ENCODE data around the gene CNTN6.

CNTN6 gene

DNA sequence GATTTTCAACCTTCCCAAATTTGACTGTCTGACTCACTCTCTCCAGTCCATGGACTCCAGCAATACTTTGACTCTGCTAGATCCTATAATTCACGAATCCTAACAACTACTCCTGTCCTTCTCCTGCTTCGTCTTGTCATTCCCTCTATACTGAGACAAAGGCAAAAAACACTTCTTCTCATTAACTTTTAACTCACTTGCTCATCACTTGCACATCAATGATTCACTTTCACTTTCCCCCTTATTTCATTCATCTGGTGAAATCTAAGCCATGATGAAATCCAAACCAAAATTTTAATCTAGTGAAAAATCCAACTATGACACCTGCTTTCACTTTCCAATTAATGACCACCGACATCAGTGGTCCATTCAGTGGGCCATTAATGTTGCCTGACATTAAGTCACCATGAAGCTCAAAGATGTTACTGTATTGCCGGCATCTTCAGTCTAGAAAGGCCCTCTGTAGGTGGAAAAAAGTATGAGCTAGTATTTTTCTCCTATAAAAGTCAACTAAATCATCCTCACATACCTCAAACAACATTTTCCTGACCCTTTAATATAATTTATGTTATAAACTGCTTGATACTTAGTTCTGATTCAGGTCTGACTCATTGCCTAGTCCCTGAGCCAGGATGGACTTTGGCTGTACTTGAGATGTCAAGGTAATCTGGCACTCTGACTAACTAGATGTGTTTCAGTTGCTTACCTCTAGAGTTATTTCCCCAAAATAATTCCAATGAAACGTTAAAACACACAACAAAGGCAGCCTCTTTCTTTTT lies 158.6 kb downstream of the CNTN6 start:
- TF ChIP-seq POU2F2 (IDR thresholded peaks at IDR 0.05; ENCODE audit: low read depth, low read length) = no peak
- TF ChIP-seq POLR2AphosphoS5 (IDR thresholded peaks at IDR 0.05; ENCODE audit: low read depth, low read length) = no peak
- no peak for TF ChIP-seq PAX5 (IDR thresholded peaks at IDR 0.05; ENCODE audit: insufficient read depth, low read length, severe bottlenecking)
- TF ChIP-seq POLR2A (IDR thresholded peaks at IDR 0.05; ENCODE audit: low read depth, low read length) = no peak
- no peak for TF ChIP-seq SPI1 (IDR thresholded peaks at IDR 0.05; ENCODE audit: low read depth, low read length)
- no peak for TF ChIP-seq TAF1 (IDR thresholded peaks at IDR 0.05; ENCODE audit: low read depth, low read length)
- FAIRE-seq (no peak), DNase-seq (ENCODE audit: insufficient read length, low spot score) (no peak)

DNA sequence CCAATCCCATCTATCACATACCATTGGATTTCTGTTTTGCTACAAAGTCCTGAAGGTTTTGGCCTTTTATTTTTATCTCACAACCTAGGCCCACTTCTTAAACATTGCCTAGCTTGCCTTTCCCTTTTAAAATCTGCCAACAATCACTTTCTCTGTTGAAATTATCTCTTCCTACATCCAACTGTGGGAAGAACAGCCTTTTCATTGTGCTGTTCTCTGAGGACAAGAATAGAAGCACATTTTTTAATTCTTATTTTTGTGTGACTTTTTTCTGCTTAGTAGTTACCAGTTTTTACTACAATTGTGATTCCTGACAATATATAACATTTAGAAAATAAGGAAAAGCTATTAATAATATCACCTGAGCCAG lies 159.2 kb downstream of the CNTN6 start:
- FAIRE-seq (no peak), DNase-seq (ENCODE audit: insufficient read length, low spot score) (no peak)
- no peak for TF ChIP-seq POLR2A (IDR thresholded peaks at IDR 0.05; ENCODE audit: low read depth, low read length)
- no peak for TF ChIP-seq POU2F2 (IDR thresholded peaks at IDR 0.05; ENCODE audit: low read depth, low read length)
- TF ChIP-seq POLR2AphosphoS5 (IDR thresholded peaks at IDR 0.05; ENCODE audit: low read depth, low read length) = no peak
- no peak for TF ChIP-seq TAF1 (IDR thresholded peaks at IDR 0.05; ENCODE audit: low read depth, low read length)
- no peak for TF ChIP-seq PAX5 (IDR thresholded peaks at IDR 0.05; ENCODE audit: insufficient read depth, low read length, severe bottlenecking)
- TF ChIP-seq SPI1 (IDR thresholded peaks at IDR 0.05; ENCODE audit: low read depth, low read length) = no peak

DNA sequence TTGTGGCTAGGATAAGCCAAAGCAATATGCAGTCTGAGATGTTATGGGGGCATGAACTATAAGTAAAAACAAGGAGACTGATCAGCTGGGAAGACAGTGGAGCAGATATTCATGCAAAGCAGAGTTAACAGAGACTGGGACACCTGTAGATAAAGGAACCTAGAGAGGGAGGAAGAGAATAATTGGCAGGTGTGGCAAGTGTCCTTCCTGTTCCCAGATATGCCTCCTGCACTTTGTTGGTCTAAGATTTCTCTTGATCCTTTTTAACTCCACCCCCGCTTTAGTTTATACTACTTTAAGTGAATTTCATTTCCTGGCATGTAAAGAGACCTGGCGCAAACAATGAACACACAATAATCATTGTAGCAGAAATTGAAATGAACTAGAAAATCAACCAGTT lies 169.4 kb downstream of the CNTN6 start:
- TF ChIP-seq TAF1 (IDR thresholded peaks at IDR 0.05; ENCODE audit: low read depth, low read length) = no peak
- no peak for TF ChIP-seq SPI1 (IDR thresholded peaks at IDR 0.05; ENCODE audit: low read depth, low read length)
- TF ChIP-seq POLR2AphosphoS5 (IDR thresholded peaks at IDR 0.05; ENCODE audit: low read depth, low read length) = no peak
- no peak for TF ChIP-seq PAX5 (IDR thresholded peaks at IDR 0.05; ENCODE audit: insufficient read depth, low read length, severe bottlenecking)
- TF ChIP-seq POU2F2 (IDR thresholded peaks at IDR 0.05; ENCODE audit: low read depth, low read length) = no peak
- no peak for TF ChIP-seq POLR2A (IDR thresholded peaks at IDR 0.05; ENCODE audit: low read depth, low read length)
- no peak for FAIRE-seq
- no peak for DNase-seq (ENCODE audit: insufficient read length, low spot score)

- FAIRE-seq = no peak
- no peak for DNase-seq (ENCODE audit: insufficient read length, low spot score)
- TF ChIP-seq PAX5 (IDR thresholded peaks at IDR 0.05; ENCODE audit: insufficient read depth, low read length, severe bottlenecking) (no peak), TAF1 (IDR thresholded peaks at IDR 0.05; ENCODE audit: low read depth, low read length) (no peak), POLR2A (IDR thresholded peaks at IDR 0.05; ENCODE audit: low read depth, low read length) (no peak), SPI1 (IDR thresholded peaks at IDR 0.05; ENCODE audit: low read depth, low read length) (no peak), POLR2AphosphoS5 (IDR thresholded peaks at IDR 0.05; ENCODE audit: low read depth, low read length) (no peak), POU2F2 (IDR thresholded peaks at IDR 0.05; ENCODE audit: low read depth, low read length) (no peak)
These were observed 170.3 kb downstream of the CNTN6 start for GRCh38 chr3:1263121-1263520.

DNA sequence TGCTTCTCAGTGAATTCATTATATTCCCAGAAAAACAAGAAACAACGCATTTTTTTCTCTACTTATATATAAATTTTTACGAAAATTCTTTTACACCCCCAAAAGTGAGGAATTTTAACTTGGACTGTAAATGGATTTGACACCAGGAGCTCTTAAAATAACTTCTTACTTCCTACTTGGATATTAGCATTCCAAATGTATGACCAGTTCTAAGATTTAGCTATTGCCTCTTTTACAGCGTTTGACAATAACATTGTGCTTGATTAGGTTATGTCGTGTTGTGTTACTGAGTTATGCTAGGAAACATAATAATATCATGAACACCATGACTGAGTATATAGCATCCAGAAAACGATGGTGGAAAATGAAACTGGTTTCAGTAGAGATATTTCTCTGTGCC lies 177.0 kb downstream of the CNTN6 start:
- DNase-seq (ENCODE audit: insufficient read length, low spot score) (no peak), FAIRE-seq (no peak)
- TF ChIP-seq POLR2AphosphoS5 (IDR thresholded peaks at IDR 0.05; ENCODE audit: low read depth, low read length) (no peak), POU2F2 (IDR thresholded peaks at IDR 0.05; ENCODE audit: low read depth, low read length) (no peak), SPI1 (IDR thresholded peaks at IDR 0.05; ENCODE audit: low read depth, low read length) (no peak), PAX5 (IDR thresholded peaks at IDR 0.05; ENCODE audit: insufficient read depth, low read length, severe bottlenecking) (no peak), POLR2A (IDR thresholded peaks at IDR 0.05; ENCODE audit: low read depth, low read length) (no peak), TAF1 (IDR thresholded peaks at IDR 0.05; ENCODE audit: low read depth, low read length) (no peak)

DNA sequence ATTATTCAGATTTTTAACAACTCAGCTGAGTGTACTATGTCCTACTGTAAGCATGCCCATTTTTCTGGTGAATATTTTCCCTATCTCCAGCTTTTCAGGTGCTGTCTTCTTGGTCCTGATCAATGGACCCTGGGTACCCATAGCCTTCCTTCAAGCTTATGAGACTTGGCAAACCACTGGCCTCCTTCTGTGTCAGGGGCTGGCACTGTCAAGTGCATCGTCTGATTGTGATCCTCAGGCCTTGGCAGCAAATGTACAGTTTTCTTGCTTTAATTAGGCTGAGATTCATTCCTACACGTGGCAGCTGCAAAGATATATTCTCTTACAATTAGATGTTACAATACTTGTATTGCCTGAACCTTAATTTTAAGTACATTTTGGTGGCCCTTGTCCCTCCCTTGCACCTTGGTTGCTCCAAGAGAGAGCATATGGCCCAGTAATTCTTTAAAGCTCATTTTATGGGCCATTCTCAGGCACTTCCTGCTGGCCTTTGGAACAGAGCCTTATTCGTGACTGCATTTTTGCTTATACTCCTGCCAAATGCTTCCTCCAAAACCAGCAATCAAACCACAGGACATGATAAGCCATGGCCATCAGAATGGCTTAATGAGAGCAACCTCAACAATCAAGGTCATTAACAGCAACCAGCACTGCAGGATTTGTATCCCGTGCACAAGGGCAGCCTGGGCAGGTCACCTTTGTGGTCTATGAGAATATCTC lies 179.9 kb downstream of the CNTN6 start:
- TF ChIP-seq SPI1 (IDR thresholded peaks at IDR 0.05; ENCODE audit: low read depth, low read length) = no peak
- TF ChIP-seq POLR2AphosphoS5 (IDR thresholded peaks at IDR 0.05; ENCODE audit: low read depth, low read length) = no peak
- TF ChIP-seq TAF1 (IDR thresholded peaks at IDR 0.05; ENCODE audit: low read depth, low read length) = no peak
- TF ChIP-seq POLR2A (IDR thresholded peaks at IDR 0.05; ENCODE audit: low read depth, low read length) = no peak
- TF ChIP-seq PAX5 (IDR thresholded peaks at IDR 0.05; ENCODE audit: insufficient read depth, low read length, severe bottlenecking) = no peak
- no peak for TF ChIP-seq POU2F2 (IDR thresholded peaks at IDR 0.05; ENCODE audit: low read depth, low read length)
- DNase-seq (ENCODE audit: insufficient read length, low spot score) = no peak
- FAIRE-seq = no peak

DNA sequence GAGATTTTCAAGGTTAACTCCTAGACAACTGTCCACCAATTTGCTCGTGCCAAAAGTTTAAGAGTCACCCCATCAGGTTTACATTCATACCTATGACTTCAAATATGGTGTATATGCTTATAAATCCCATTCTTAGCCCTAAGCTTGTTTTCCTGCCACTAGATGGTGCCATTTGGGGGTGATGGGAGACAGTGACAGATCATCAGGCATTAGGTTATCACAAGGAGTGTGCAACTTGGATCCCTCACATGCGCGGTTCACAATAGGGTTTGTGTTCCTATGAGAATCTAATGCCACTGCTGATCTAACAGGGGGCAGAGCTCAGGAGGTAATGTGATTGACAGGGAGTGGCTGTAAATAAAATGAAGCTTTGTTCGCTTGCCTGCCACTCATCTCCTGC lies 182.7 kb downstream of the CNTN6 start:
- FAIRE-seq (peak; percentile 56), DNase-seq (ENCODE audit: insufficient read length, low spot score) (no peak)

GRCh38 chr3:1287815-1288214 lies 195.0 kb downstream of the CNTN6 start:
- no peak for DNase-seq (ENCODE audit: insufficient read length, low spot score)
- no peak for FAIRE-seq
- TF ChIP-seq POU2F2 (IDR thresholded peaks at IDR 0.05; ENCODE audit: low read depth, low read length) = no peak
- TF ChIP-seq POLR2A (IDR thresholded peaks at IDR 0.05; ENCODE audit: low read depth, low read length) = no peak
- TF ChIP-seq POLR2AphosphoS5 (IDR thresholded peaks at IDR 0.05; ENCODE audit: low read depth, low read length) = no peak
- TF ChIP-seq TAF1 (IDR thresholded peaks at IDR 0.05; ENCODE audit: low read depth, low read length) = no peak
- TF ChIP-seq PAX5 (IDR thresholded peaks at IDR 0.05; ENCODE audit: insufficient read depth, low read length, severe bottlenecking) = no peak
- no peak for TF ChIP-seq SPI1 (IDR thresholded peaks at IDR 0.05; ENCODE audit: low read depth, low read length)

More for the DNA sequence above, 182.7 kb downstream of the CNTN6 start:
- TF ChIP-seq POLR2A (IDR thresholded peaks at IDR 0.05; ENCODE audit: low read depth, low read length) (no peak), POU2F2 (IDR thresholded peaks at IDR 0.05; ENCODE audit: low read depth, low read length) (no peak), TAF1 (IDR thresholded peaks at IDR 0.05; ENCODE audit: low read depth, low read length) (no peak), POLR2AphosphoS5 (IDR thresholded peaks at IDR 0.05; ENCODE audit: low read depth, low read length) (no peak), SPI1 (IDR thresholded peaks at IDR 0.05; ENCODE audit: low read depth, low read length) (no peak), PAX5 (IDR thresholded peaks at IDR 0.05; ENCODE audit: insufficient read depth, low read length, severe bottlenecking) (no peak)

DNA sequence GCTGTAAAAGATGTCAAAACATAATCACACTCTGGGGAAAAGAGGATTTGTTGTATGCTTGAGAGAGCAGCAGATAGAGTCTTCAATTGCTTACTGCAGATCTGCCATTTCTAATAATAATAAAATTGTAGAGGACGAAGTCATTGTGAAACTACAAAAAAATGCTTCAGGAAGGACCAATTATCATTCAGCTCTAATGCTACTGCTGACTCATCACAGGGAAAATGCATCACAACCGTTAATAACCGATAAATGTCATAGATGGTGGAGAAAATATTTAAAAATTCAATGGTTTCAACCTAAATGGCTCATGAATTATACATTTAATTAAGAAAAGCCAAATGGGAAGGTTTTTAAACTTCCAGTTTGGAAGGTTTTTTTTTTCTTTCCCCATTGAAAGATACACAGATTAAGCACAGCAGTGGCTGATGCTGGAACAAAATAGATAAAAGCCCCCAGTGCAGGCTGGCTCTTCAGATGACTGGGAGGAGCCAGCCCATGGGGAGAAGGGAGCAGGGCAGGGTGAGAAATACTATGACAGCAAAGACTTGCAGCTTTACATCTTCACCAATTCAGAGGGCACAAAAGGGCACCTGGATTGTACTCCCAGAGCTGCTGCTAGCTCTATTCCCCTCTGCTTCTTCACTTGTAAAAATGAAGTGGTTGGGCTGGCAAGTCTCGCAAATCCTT lies 196.1 kb downstream of the CNTN6 start:
- DNase-seq (ENCODE audit: insufficient read length, low spot score) = no peak
- TF ChIP-seq TAF1 (IDR thresholded peaks at IDR 0.05; ENCODE audit: low read depth, low read length) = no peak
- no peak for TF ChIP-seq POLR2AphosphoS5 (IDR thresholded peaks at IDR 0.05; ENCODE audit: low read depth, low read length)
- no peak for TF ChIP-seq SPI1 (IDR thresholded peaks at IDR 0.05; ENCODE audit: low read depth, low read length)
- no peak for TF ChIP-seq POLR2A (IDR thresholded peaks at IDR 0.05; ENCODE audit: low read depth, low read length)
- TF ChIP-seq POU2F2 (IDR thresholded peaks at IDR 0.05; ENCODE audit: low read depth, low read length) = no peak
- FAIRE-seq = no peak

All from GM12891 (cell line).